B cell (primary cell): ENCODE results near the gene VANGL2. TPM values are rescaled to one million over a fixed set of nuclear protein-coding genes. Genes with fewer than 3 reads are reported as not detected.

ENCODE experiments used
- ATAC-seq: fragments of 200-7000 bp; cut with Tn5 transposase; one replicate; pipeline ENCODE4 v1.10.0; 2021; ENCODE audit warnings: low read depth, mild to moderate bottlenecking, moderate number of reproducible peaks, moderate library complexity
- CTCF ChIA-PET: fragments of 350-600 bp; sonication (Branson Sonifier 250); formaldehyde crosslinking; loops from one replicate; lab custom pipeline; 2021; ENCODE audit warnings: antibody characterized with exemption, inconsistent platforms; lab: Charles Lee
- POLR2A ChIA-PET: fragments of 350-600 bp; sonication (Branson Sonifier 250); formaldehyde crosslinking; loops from one replicate; lab custom pipeline; 2021; ENCODE audit warnings: antibody characterized with exemption; lab: Charles Lee
- DNase-seq: peaks from one replicate; pipeline ENCODE4 v3.0.0; 2013
- H2AFZ ChIP-seq: 2 replicates; pipeline ENCODE4 v1.6.1; 2012; ENCODE audit warnings: mild to moderate bottlenecking, low read depth, low read length; ENCODE audit not compliant: insufficient read depth, poor library complexity, severe bottlenecking
- H3K27ac ChIP-seq, 2 donors: 1 replicate in 1 of 2; 2 replicates in 1 of 2; pipeline ENCODE4 v1.5.1; 2012 to 2013; ENCODE audit warnings: low read length in 2 of 2, mild to moderate bottlenecking in 2 of 2, moderate library complexity in 1 of 2
- H3K27me3 ChIP-seq, 4 experiments: fragments of 200-600 bp in 1 of 4; sonication (generic) in 1 of 4; replicated peaks in 1 of 4; 1 replicate in 2 of 4; 2 replicates in 2 of 4; pipeline versions ENCODE4 v1.6.1 to v1.7.0; 2013 to 2016; ENCODE audit warnings: low read length in 3 of 4, mild to moderate bottlenecking in 2 of 4, mixed read lengths in 1 of 4, moderate library complexity in 1 of 4; ENCODE audit not compliant: insufficient read depth in 4 of 4, control insufficient read depth in 3 of 4; ENCODE audit errors: control extremely low read depth in 1 of 4
- H3K36me3 ChIP-seq, 2 experiments: replicated peaks in 1 of 2; 1 replicate in 1 of 2; 2 replicates in 1 of 2; pipeline versions ENCODE4 v1.6.1 to v1.7.1; 2013; ENCODE audit warnings: low read length in 1 of 2; ENCODE audit not compliant: insufficient read depth in 2 of 2, control insufficient read depth in 1 of 2; ENCODE audit errors: control extremely low read depth in 1 of 2, extremely low read depth in 1 of 2
- H3K4me1 ChIP-seq, 2 donors: fragments of 200-600 bp in 1 of 2; sonication (generic) in 1 of 2; 1 replicate in 1 of 2; 2 replicates in 1 of 2; pipeline versions ENCODE4 v1.5.1 to v1.6.1; 2013 to 2017; ENCODE audit warnings: low read length in 2 of 2; ENCODE audit not compliant: control insufficient read depth in 2 of 2, insufficient read depth in 2 of 2
- H3K4me2 ChIP-seq: replicated peaks from 2 replicates; pipeline ENCODE3; 2012; ENCODE audit warnings: mild to moderate bottlenecking, low read depth, low read length; ENCODE audit not compliant: poor library complexity, severe bottlenecking
- H3K4me3 ChIP-seq, 5 experiments: fragments of 200-600 bp in 1 of 5; sonication (generic) in 1 of 5; 1 replicate in 3 of 5; 2 replicates in 2 of 5; pipeline versions ENCODE4 v1.5.1 to v1.7.0; 2011 to 2016; ENCODE audit warnings: low read length in 4 of 5, mild to moderate bottlenecking in 4 of 5, low read depth in 2 of 5, control low read depth in 1 of 5, moderate library complexity in 1 of 5; ENCODE audit not compliant: insufficient read depth in 1 of 5; ENCODE audit errors: control extremely low read depth in 1 of 5, extremely low read depth in 1 of 5
- H3K79me2 ChIP-seq: fragments of 200-600 bp; sonication (generic); one replicate; pipeline ENCODE4 v1.6.0; 2016; ENCODE audit warnings: low read length; ENCODE audit not compliant: control insufficient read depth, insufficient read depth
- H3K9ac ChIP-seq: fragments of 200-600 bp; sonication (generic); 2 replicates; pipeline ENCODE4 v1.6.1; 2017; ENCODE audit warnings: mild to moderate bottlenecking, low read length, moderate library complexity
- H3K9me3 ChIP-seq, 3 donors: one replicate each; pipeline versions ENCODE4 v1.6.1 to v1.7.1; 2013; ENCODE audit warnings: low read length in 2 of 3; ENCODE audit not compliant: control insufficient read depth in 2 of 3, insufficient read depth in 1 of 3; ENCODE audit errors: control extremely low read depth in 1 of 3
- H4K20me1 ChIP-seq: 2 replicates; pipeline ENCODE4 v1.6.0; 2012; ENCODE audit warnings: mild to moderate bottlenecking, low read length; ENCODE audit not compliant: insufficient read depth, control insufficient read depth, poor library complexity, severe bottlenecking
- H3K27ac Mint-ChIP-seq: one replicate; pipeline ENCODE4 v1.8.0; 2021; ENCODE audit warnings: mixed read lengths
- H3K27me3 Mint-ChIP-seq: one replicate; pipeline ENCODE4 v1.8.0; 2021; ENCODE audit warnings: mixed read lengths
- H3K4me1 Mint-ChIP-seq: one replicate; pipeline ENCODE4 v1.8.0; 2021; ENCODE audit warnings: mixed read lengths
- H3K4me3 Mint-ChIP-seq: one replicate; pipeline ENCODE4 v1.8.0; 2021; ENCODE audit warnings: mixed read lengths
- H3K9me3 Mint-ChIP-seq: one replicate; pipeline ENCODE4 v1.8.0; 2022; ENCODE audit warnings: mixed read lengths; ENCODE audit not compliant: insufficient read depth
- CTCF ChIP-seq: fragments of 200-600 bp; IDR thresholded peaks from one replicate; pipeline ENCODE4 v1.8.0; 2022; ENCODE audit warnings: antibody characterized with exemption, mild to moderate bottlenecking
- EZH2 ChIP-seq: IDR thresholded peaks from 2 replicates; pipeline ENCODE4 v1.6.1; 2012; ENCODE audit warnings: borderline replicate concordance, low read depth, mild to moderate bottlenecking, moderate library complexity, low read length; ENCODE audit not compliant: insufficient read depth, poor library complexity, severe bottlenecking
- WGBS: methylation state at CpG from one replicate; pipeline ENCODE4 v1.1.5; 2013; ENCODE audit warnings: missing lambda C conversion rate; ENCODE audit not compliant: insufficient coverage; 5-methylcytosine and 5-hydroxymethylcytosine counted together
- intact Hi-C: fragments of 100-400 bp; cut with micrococcal nuclease; formaldehyde crosslinking; loops from one replicate; pipeline ENCODE4 v1.10.0; 2022
- polyA plus RNA-seq: library from polyadenylated mRNA; depleted of rRNA; stranded (reverse); fragments of >200 nt; gene quantifications from 2 replicates; pipeline ENCODE4 v1.2.3, GENCODE V29; 2012
- total RNA-seq, 2 donors: library from RNA; stranded (reverse); fragments of 120-200 nt in 1 of 2; gene quantifications; 1 replicate in 1 of 2; 2 replicates in 1 of 2; pipeline versions ENCODE4 v1.2.3 to v1.2.4, GENCODE V29; 2013 to 2022

VANGL2 gene
- total and polyA plus RNA-seq, 2 donors (not counting 1 experiment from before 2014, with no cell fraction given), result 0.48 to 14.4 TPM

- Mint-ChIP-seq H3K9me3 (no peaks in the 10 kb centered on the region), H3K4me3 (no peak overlapping the region), H3K27ac (no peak overlapping the region), H3K27me3 (no peaks in the 10 kb centered on the region), H3K4me1 (no peaks in the 10 kb centered on the region)
- Histone ChIP-seq H3K36me3 (peaks cover 0 to 22% of the 10 kb centered on the region in 2 experiments), H2AFZ (no peak overlapping the region), H3K4me2 (no peak overlapping the region), H4K20me1 (no peaks in the 10 kb centered on the region), H3K4me3 (no peak overlapping the region), H3K79me2 (no peaks in the 10 kb centered on the region), H3K4me1 (no peaks in the 10 kb centered on the region), H3K27me3 (no peaks in the 10 kb centered on the region), H3K9me3 (no peaks in the 10 kb centered on the region), H3K27ac (no peak overlapping the region), H3K9ac (no peak overlapping the region)
- ATAC-seq, result no peak
- DNase-seq, result no peak
- TF ChIP-seq CTCF, result no peak
- no peak for TF ChIP-seq EZH2
- intact Hi-C loops, result no loop called here
- ChIA-PET POLR2A (no interaction called here), CTCF (interaction anchor here (1.7 to 2.2 kb wide), 2 partner anchors 8 to 13 kb away, joined by 11 to 13 read pairs; no protein-coding TSS in a partner anchor)
- WGBS, result 82% methylated on average over 4 of the region's 5 CpGs
Measured at GRCh38 chr1:160363010-160363409, 37.4 kb upstream of the VANGL2 start.

GRCh38 chr1:160363951-160364735 is 36.2 kb upstream of the VANGL2 start:
- H2AFZ ChIP-seq, result no peak overlapping the region
- Mint-ChIP-seq H3K27ac (no peak overlapping the region), H3K27me3 (no peaks in the 10 kb centered on the region), H3K9me3 (no peaks in the 10 kb centered on the region), H3K4me1 (no peaks in the 10 kb centered on the region), H3K4me3 (no peak overlapping the region)
- no peaks in the 10 kb centered on the region for H4K20me1 ChIP-seq
- CTCF ChIA-PET, result interaction anchor here (1.7 to 2.2 kb wide), 2 partner anchors 9 to 12 kb away, joined by 11 to 13 read pairs; no protein-coding TSS in a partner anchor
- H3K4me3 ChIP-seq, result no peak overlapping the region
- DNase-seq, result no peak
- H3K27me3 ChIP-seq, result no peaks in the 10 kb centered on the region
- POLR2A ChIA-PET, result no interaction called here
- intact Hi-C loops, result no loop called here
- H3K27ac ChIP-seq, result no peak overlapping the region
- WGBS, result 80% methylated on average over 8 of the region's 12 CpGs
- H3K4me1 ChIP-seq, result no peaks in the 10 kb centered on the region
- no peak overlapping the region for H3K4me2 ChIP-seq
- peaks cover 0 to 17% of the 10 kb centered on the region in 2 experiments for H3K36me3 ChIP-seq
- H3K79me2 ChIP-seq, result no peaks in the 10 kb centered on the region
- no peaks in the 10 kb centered on the region for H3K9me3 ChIP-seq
- H3K9ac ChIP-seq, result no peak overlapping the region
- TF ChIP-seq CTCF (no peak), EZH2 (no peak)
- no peak for ATAC-seq
